H1 (cell line): Measurements from ENCODE around the gene MAGEC2. TPM values are rescaled to one million over a fixed set of nuclear protein-coding genes. Genes with fewer than 3 reads are reported as not detected.

Source experiments
- BRCA1 ChIP-seq: IDR thresholded peaks from 2 replicates; pipeline ENCODE4 v1.6.1; 2012; ENCODE audit warnings: low read depth, low read length, improper control_type of control experiment
- CTBP2 ChIP-seq: IDR thresholded peaks from 2 replicates; pipeline ENCODE4 v1.7.0; 2011; ENCODE audit warnings: borderline replicate concordance, mild to moderate bottlenecking, moderate library complexity, mixed read lengths, low read length; ENCODE audit not compliant: insufficient read depth, insufficient read length
- KDM4A ChIP-seq: IDR thresholded peaks from one replicate; pipeline ENCODE4 v1.7.1; 2012; ENCODE audit warnings: low read depth, mild to moderate bottlenecking, moderate library complexity, low read length, inconsistent platforms; ENCODE audit not compliant: severe bottlenecking
- KDM5A ChIP-seq: fragments of 200-600 bp; IDR thresholded peaks from 2 replicates; pipeline ENCODE4 v1.7.1; 2012; ENCODE audit warnings: mild to moderate bottlenecking, low read length, inconsistent platforms, mixed read lengths
- NRF1 ChIP-seq: IDR thresholded peaks from 2 replicates; pipeline ENCODE4 v1.6.1; 2011; ENCODE audit warnings: mild to moderate bottlenecking, low read depth, low read length, improper control_type of control experiment
- RNF2 ChIP-seq: fragments of 200-900, 300-1000 bp; sonication (generic); IDR thresholded peaks from 2 replicates; pipeline ENCODE4 v1.7.1; 2016; ENCODE audit warnings: borderline replicate concordance, low read depth, mild to moderate bottlenecking, antibody characterized with exemption, low read length; ENCODE audit not compliant: poor library complexity, severe bottlenecking; ENCODE audit errors: missing control alignments
- SP4 ChIP-seq: IDR thresholded peaks from 2 replicates; pipeline ENCODE4 v1.6.1; 2012; ENCODE audit warnings: low read length, inconsistent platforms
- SRF ChIP-seq: IDR thresholded peaks from 2 replicates; pipeline ENCODE4 v1.6.1; 2011; ENCODE audit warnings: mild to moderate bottlenecking, low read depth, low read length, moderate library complexity
- polyA plus RNA-seq, 7 experiments: library from polyadenylated mRNA; depleted of rRNA in 3 of 7; stranded (reverse) in 5 of 7; unstranded in 2 of 7; fragments of >200 nt in 5 of 7; fragments of 200-250 nt in 2 of 7; gene quantifications; 1 replicate in 5 of 7; 2 replicates in 1 of 7; 4 replicates in 1 of 7; pipeline versions ENCODE4 v1.2.1 to v1.2.3, GENCODE V29; 2011 to 2013; ENCODE audit warnings: missing spikeins in 2 of 7, mixed read lengths in 2 of 7
- total RNA-seq: library from RNA; stranded (reverse); fragmentation: NEBNext Ultra II Directional; extraction: Animal tissue kit (Norgen Biotek cat#: 25700); gene quantifications from 2 replicates; pipeline ENCODE4 v1.2.1, GENCODE V29; 2021

MAGEC2 gene
- total and polyA plus RNA-seq, 2 of the 8 experiments (the other 6 are each of a cell fraction or from before 2014, with no cell fraction given), result not detected

GRCh38 chrX:142204522-142205433 lies at the start of gene MAGEC2 (continued):
- TF ChIP-seq BRCA1, result no peak
- no peak for TF ChIP-seq NRF1
- TF ChIP-seq KDM4A, result no peak
- no peak for TF ChIP-seq CTBP2
- TF ChIP-seq SRF, result no peak
- TF ChIP-seq RNF2, result no peak
- TF ChIP-seq SP4, result no peak
- TF ChIP-seq KDM5A, result no peak
